ENCODE measurements around the gene CCDC190. TPM values are rescaled to one million over a fixed set of nuclear protein-coding genes. Genes with fewer than 3 reads are reported as not detected.
A peak's percentile ranks its signal among the peaks of the same experiment; 100 is the strongest.
"Not testable (repeated sequence)": the region's sequence is repeated elsewhere in the genome, so short reads cannot be mapped to it uniquely, and the experiment has no call there.

The CCDC190 gene
- total RNA-seq, 4 donors from 2014 or later = not detected

- DNase-seq (ENCODE audit: low spot score) = no peak
- TF ChIP-seq CTCF (IDR thresholded peaks at IDR 0.05) = no peak
- peak; percentile 74 for ATAC-seq (ENCODE audit: low FRiP score)
These were observed 38.4 kb downstream of the CCDC190 start for GRCh38 chr1:162822391-162823200.

GRCh38 chr1:162818666-162819065, 42.3 kb downstream of the CCDC190 start:
- ATAC-seq (ENCODE audit: low FRiP score) = not testable (repeated sequence)

GRCh38 chr1:162818136-162818535, 42.8 kb downstream of the CCDC190 start:
- DNase-seq (ENCODE audit: low spot score); ATAC-seq (ENCODE audit: low FRiP score): not testable (repeated sequence)

More at GRCh38 chr1:162818666-162819065, 42.3 kb downstream of the CCDC190 start:
- not testable (repeated sequence) for DNase-seq (ENCODE audit: low spot score)

- DNase-seq (ENCODE audit: low spot score); ATAC-seq (ENCODE audit: low FRiP score): not testable (repeated sequence)
These were observed 48.6 kb downstream of the CCDC190 start for GRCh38 chr1:162812357-162812756.

GRCh38 chr1:162807503-162807902, 53.5 kb downstream of the CCDC190 start:
- not testable (repeated sequence) for ATAC-seq (ENCODE audit: low FRiP score); DNase-seq (ENCODE audit: low spot score)

Other genes with a start within 250 kb of the CCDC190 start
- 100 to 1,000 TPM; 140 to 164 (median 145) TPM for gene DDR2, start 228.7 kb downstream of the CCDC190 start, total RNA-seq
- 10 to 100 TPM; 11.8 to 40.1 (median 20.5) TPM for gene HSD17B7, start 70.5 kb downstream of the CCDC190 start, total RNA-seq
- 10 to 100 TPM in 2 of 4 donors, 1 to 10 TPM in 2; 3.2 to 44.1 (median 20.4) TPM for gene RGS4, start 208.2 kb upstream of the CCDC190 start, total RNA-seq